NK-92 (cell line): ENCODE measurements around the gene SLC66A3.
A peak's percentile ranks its signal among the peaks of the same experiment; 100 is the strongest.

ENCODE experiments used
- DNase-seq: peaks from one replicate; lab custom pipeline; 2025; ENCODE audit not compliant: unreplicated experiment; lab: John Stamatoyannopoulos, UW

Gene SLC66A3

GRCh38 chr2:11133936-11134320 is 21.3 kb upstream of the SLC66A3 start:
- no peak for DNase-seq

- no peak for DNase-seq
Observed at GRCh38 chr2:11134349-11134748, 20.9 kb upstream of the SLC66A3 start.

GRCh38 chr2:11140492-11140891 is 14.8 kb upstream of the SLC66A3 start:
- DNase-seq, result no peak

- DNase-seq, result no peak
Observed at GRCh38 chr2:11141319-11141718, 13.9 kb upstream of the SLC66A3 start.

- no peak for DNase-seq
Observed at GRCh38 chr2:11142330-11142729, 12.9 kb upstream of the SLC66A3 start.

GRCh38 chr2:11142987-11143386 is 12.3 kb upstream of the SLC66A3 start:
- no peak for DNase-seq

GRCh38 chr2:11144077-11144737 is 11.1 kb upstream of the SLC66A3 start:
- no peak for DNase-seq

GRCh38 chr2:11144738-11145079 is 10.6 kb upstream of the SLC66A3 start:
- DNase-seq, result no peak

- no peak for DNase-seq
Observed at GRCh38 chr2:11145350-11145749, 9.9 kb upstream of the SLC66A3 start.

- DNase-seq, result no peak
Observed at GRCh38 chr2:11146076-11146475, 9.2 kb upstream of the SLC66A3 start.

GRCh38 chr2:11147263-11147662 is 8.0 kb upstream of the SLC66A3 start:
- DNase-seq, result no peak

GRCh38 chr2:11152591-11152990 is 2.7 kb upstream of the SLC66A3 start:
- no peak for DNase-seq

- no peak for DNase-seq
Observed at GRCh38 chr2:11154016-11154922, 998 bp upstream of the SLC66A3 start.

- DNase-seq, result peak; percentile 96
Observed at GRCh38 chr2:11154923-11155380, 315 bp upstream of the SLC66A3 start.

GRCh38 chr2:11156396-11157075 is 1.3 kb downstream of the SLC66A3 start:
- DNase-seq, result no peak

GRCh38 chr2:11157296-11157695 is 2.0 kb downstream of the SLC66A3 start:
- no peak for DNase-seq

- no peak for DNase-seq
Observed at GRCh38 chr2:11157731-11158130, 2.5 kb downstream of the SLC66A3 start.

GRCh38 chr2:11158916-11159573 is 3.8 kb downstream of the SLC66A3 start:
- no peak for DNase-seq

GRCh38 chr2:11159574-11160170 is 4.4 kb downstream of the SLC66A3 start:
- DNase-seq, result no peak

GRCh38 chr2:11160256-11160655 is 5.0 kb downstream of the SLC66A3 start:
- no peak for DNase-seq
